ENCODE results near the gene CERK. TPM values are rescaled to one million over a fixed set of nuclear protein-coding genes. Genes with fewer than 3 reads are reported as not detected.

CERK gene
- total and polyA plus RNA-seq, 9 of the 15 experiments (the other 6 are each of a cell fraction or from before 2014, with no cell fraction given) = 1.1 to 14.9 (median 8.7) TPM

GRCh38 chr22:46769191-46769675, 31.2 kb upstream of the CERK start:
- Histone ChIP-seq H2AFZ (ENCODE audit: low read depth, low read length) (no peak overlapping the region), H3K4me2 (ENCODE audit: insufficient read depth, low read length) (no peak overlapping the region), H3K9ac (ENCODE audit: insufficient read depth in 1 of 2, low read depth in 2 of 2, low read length in 2 of 2) (peak overlapping the region in 1 of 2 experiments; percentile 45; a peak in 1 of 4 replicates), H3K4me3 (no peak overlapping the region), H3K9me3 (replicated peaks; ENCODE audit: control insufficient read depth, insufficient read depth, low read depth, low read length) (no peaks in the 10 kb centered on the region), H3K79me2 (ENCODE audit: control insufficient read depth, insufficient read depth, low read length) (peaks cover 30% of the 10 kb centered on the region), H3K27ac (ENCODE audit: extremely low read depth, low read depth, low read length) (no peak overlapping the region), H4K20me1 (replicated peaks; ENCODE audit: control insufficient read depth, insufficient read depth, low read length) (0 out of 2 replicates have a peak, but pooled peaks cover 4% of the 10 kb centered on the region), H3K36me3 (ENCODE audit: control insufficient read depth, insufficient read depth, low read length) (peaks cover 8% of the 10 kb centered on the region; the same call in 2 of the 3 replicates), H3K4me1 (replicated peaks in 1 of 2; ENCODE audit: control insufficient read depth in 2 of 2, insufficient read depth in 2 of 2, low read length in 2 of 2) (peaks cover 11 to 24% of the 10 kb centered on the region in 2 experiments; a peak in 4 of 5 replicates), H3K9me1 (ENCODE audit: control insufficient read depth, insufficient read depth, low read length) (no peaks in the 10 kb centered on the region), H3K27me3 (ENCODE audit: control insufficient read depth in 2 of 2, insufficient read depth in 2 of 2, low read length in 2 of 2) (no peaks in the 10 kb centered on the region)
- BruUV-seq (replicated peaks) = no TSS peak
- TF ChIP-seq CBFA2T3 (IDR thresholded peaks at IDR 0.05) (no peak), SRSF3 (IDR thresholded peaks at IDR 0.05; ENCODE audit: insufficient read depth, low read length) (no peak), LARP7 (IDR thresholded peaks at IDR 0.05) (no peak), ZNF57 (CRISPR knock-in tag; IDR thresholded peaks at IDR 0.05) (no peak)
- 60% methylated on average over 4 of the region's 17 CpGs for WGBS (ENCODE audit: insufficient coverage, low coverage, missing lambda C conversion rate)
- in situ Hi-C loops (cut with MboI) = no loop called here
- ATAC-seq (no peak), DNase-seq (ENCODE audit: extremely low read depth in 1 of 4, low spot score in 3 of 4) (no peak), FAIRE-seq (no peak)
- ChIA-PET CTCF (ENCODE audit: low intra/inter-chr PET ratio) (no interaction called here), POLR2A (interaction anchor here (1.0 kb wide), 1 partner anchor 152 kb away, joined by 5 read pairs; no protein-coding TSS in a partner anchor)
- intact Hi-C loops (cut with micrococcal nuclease) = no loop called here

GRCh38 chr22:46767249-46767985, 29.4 kb upstream of the CERK start:
- WGBS (ENCODE audit: insufficient coverage, low coverage, missing lambda C conversion rate) = 90% methylated on average over 6 of the region's 11 CpGs
- in situ Hi-C loops (cut with MboI) = no loop called here

More at GRCh38 chr22:46767249-46767985, 29.4 kb upstream of the CERK start:
- ChIA-PET POLR2A (no interaction called here), CTCF (ENCODE audit: low intra/inter-chr PET ratio) (no interaction called here)
- DNase-seq (ENCODE audit: extremely low read depth in 1 of 4, low spot score in 3 of 4) (no peak), FAIRE-seq (no peak), ATAC-seq (no peak)
- H3K9ac ChIP-seq (ENCODE audit: insufficient read depth in 1 of 2, low read depth in 2 of 2, low read length in 2 of 2) = no peak overlapping the region; a peak in 1 of 4 replicates
- H3K27ac ChIP-seq (ENCODE audit: extremely low read depth, low read depth, low read length) = no peak overlapping the region
- no peak for TF ChIP-seq KAT7 (CRISPR knock-in tag; IDR thresholded peaks at IDR 0.05; ENCODE audit: borderline replicate concordance)
- TF ChIP-seq TFE3 (CRISPR knock-in tag; IDR thresholded peaks at IDR 0.05) = no peak
- TF ChIP-seq PTBP1 (IDR thresholded peaks at IDR 0.05; ENCODE audit: low read depth, low read length) = no peak
- TF ChIP-seq MAFK (IDR thresholded peaks at IDR 0.05; ENCODE audit: low read length) = peak; percentile 78
- TF ChIP-seq MAFG (tag; conservative IDR thresholded peaks at IDR 0.05) = peak; percentile 55
- TF ChIP-seq MAFF (IDR thresholded peaks at IDR 0.05; ENCODE audit: low read length) = peak; percentile 83
- TF ChIP-seq ZNF507 (tag; conservative IDR thresholded peaks at IDR 0.05) = no peak
- TF ChIP-seq RAD21 (CRISPR knock-in tag; conservative IDR thresholded peaks at IDR 0.05 in 1 of 2, IDR thresholded peaks at IDR 0.05 in 1 of 2) = no peak
- TF ChIP-seq NONO (IDR thresholded peaks at IDR 0.05; ENCODE audit: low read depth in 2 of 2, low read length in 1 of 2) = no peak
- TF ChIP-seq ZNF316 (IDR thresholded peaks at IDR 0.05) = peak; percentile 86
- peak; percentile 72 for TF ChIP-seq C11orf30 (IDR thresholded peaks at IDR 0.05; ENCODE audit: low read depth)
- H3K4me3 ChIP-seq = no peak overlapping the region
- peaks cover 3 to 15% of the 10 kb centered on the region in 2 experiments; a peak in 3 of 5 replicates for H3K4me1 ChIP-seq (replicated peaks in 1 of 2; ENCODE audit: control insufficient read depth in 2 of 2, insufficient read depth in 2 of 2, low read length in 2 of 2)
- H3K27me3 ChIP-seq (ENCODE audit: control insufficient read depth in 2 of 2, insufficient read depth in 2 of 2, low read length in 2 of 2) = no peaks in the 10 kb centered on the region
- H4K20me1 ChIP-seq (replicated peaks; ENCODE audit: control insufficient read depth, insufficient read depth, low read length) = no peaks in the 10 kb centered on the region
- peaks cover 41% of the 10 kb centered on the region for H3K79me2 ChIP-seq (ENCODE audit: control insufficient read depth, insufficient read depth, low read length)
- intact Hi-C loops (cut with micrococcal nuclease) = no loop called here
- peaks cover 8% of the 10 kb centered on the region; the same call in 2 of the 3 replicates for H3K36me3 ChIP-seq (ENCODE audit: control insufficient read depth, insufficient read depth, low read length)
- H3K9me3 ChIP-seq (replicated peaks; ENCODE audit: control insufficient read depth, insufficient read depth, low read depth, low read length) = no peaks in the 10 kb centered on the region
- BruUV-seq (replicated peaks) = no TSS peak
- H3K4me2 ChIP-seq (ENCODE audit: insufficient read depth, low read length) = no peak overlapping the region
- H2AFZ ChIP-seq (ENCODE audit: low read depth, low read length) = no peak overlapping the region
- H3K9me1 ChIP-seq (ENCODE audit: control insufficient read depth, insufficient read depth, low read length) = no peaks in the 10 kb centered on the region
